DMS53 treated with DMSO at 0.1 percent for 48 hours (cell line): ENCODE results near the gene HMGXB4.
A peak's percentile ranks its signal among the peaks of the same experiment; 100 is the strongest.
"Not testable (repeated sequence)": the region's sequence is repeated elsewhere in the genome, so short reads cannot be mapped to it uniquely, and the experiment has no call there.

Experiments used
- DNase-seq: peaks from one replicate; lab custom pipeline; 2025; ENCODE audit not compliant: unreplicated experiment; lab: John Stamatoyannopoulos, UW

HMGXB4 gene, protein sequence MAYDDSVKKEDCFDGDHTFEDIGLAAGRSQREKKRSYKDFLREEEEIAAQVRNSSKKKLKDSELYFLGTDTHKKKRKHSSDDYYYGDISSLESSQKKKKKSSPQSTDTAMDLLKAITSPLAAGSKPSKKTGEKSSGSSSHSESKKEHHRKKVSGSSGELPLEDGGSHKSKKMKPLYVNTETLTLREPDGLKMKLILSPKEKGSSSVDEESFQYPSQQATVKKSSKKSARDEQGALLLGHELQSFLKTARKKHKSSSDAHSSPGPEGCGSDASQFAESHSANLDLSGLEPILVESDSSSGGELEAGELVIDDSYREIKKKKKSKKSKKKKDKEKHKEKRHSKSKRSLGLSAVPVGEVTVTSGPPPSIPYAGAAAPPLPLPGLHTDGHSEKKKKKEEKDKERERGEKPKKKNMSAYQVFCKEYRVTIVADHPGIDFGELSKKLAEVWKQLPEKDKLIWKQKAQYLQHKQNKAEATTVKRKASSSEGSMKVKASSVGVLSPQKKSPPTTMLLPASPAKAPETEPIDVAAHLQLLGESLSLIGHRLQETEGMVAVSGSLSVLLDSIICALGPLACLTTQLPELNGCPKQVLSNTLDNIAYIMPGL

DNA sequence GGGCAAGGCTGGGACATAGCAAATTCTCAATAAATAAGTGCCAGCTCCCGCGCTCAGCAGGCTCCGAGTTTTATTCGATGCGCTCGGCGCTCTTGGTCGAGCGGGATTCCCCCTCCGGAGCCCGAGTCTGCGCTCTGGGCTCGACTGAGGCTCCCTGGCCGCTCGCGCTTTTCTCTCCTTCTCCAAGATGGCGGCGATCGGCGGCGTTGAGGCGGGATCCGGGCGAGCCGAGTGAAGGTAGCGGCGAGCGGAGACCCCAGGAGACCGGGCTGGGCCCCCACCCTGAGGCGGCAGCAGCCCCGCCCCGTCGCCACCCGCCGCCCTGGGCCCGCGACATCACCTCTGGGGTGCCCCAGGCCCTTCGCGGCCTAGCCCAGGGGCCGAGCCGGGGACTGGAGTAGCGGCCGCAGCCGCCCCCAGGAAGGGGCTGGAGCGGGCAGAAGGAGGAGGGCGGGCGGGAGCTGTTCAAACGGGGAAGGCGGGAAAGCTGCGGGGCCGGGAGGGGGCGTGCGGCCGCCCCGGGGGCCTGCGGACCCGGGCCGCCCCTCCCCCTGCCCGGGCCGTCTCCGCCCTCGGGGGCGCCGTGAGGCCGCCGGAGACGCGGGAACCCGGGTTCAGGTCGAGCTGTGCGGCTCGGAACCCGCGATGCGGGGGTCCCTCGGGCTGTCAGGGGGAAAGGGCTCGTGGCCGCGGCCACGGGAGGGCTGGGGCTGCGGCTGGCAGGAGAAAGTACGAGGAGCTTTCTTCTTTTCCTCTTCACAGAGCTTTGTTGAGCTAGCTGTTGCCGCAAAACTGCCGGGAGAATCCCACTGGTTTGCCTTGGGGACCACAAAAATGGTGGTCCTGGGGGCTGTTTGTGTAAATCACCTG, at the start of gene HMGXB4:
HMGXB4 (plus strand) TSS at position 173 of the 870 bp plus-strand sequence. CDS start 4,898 bp downstream, outside the sequence.
- peak; percentile 6 for DNase-seq

DNA sequence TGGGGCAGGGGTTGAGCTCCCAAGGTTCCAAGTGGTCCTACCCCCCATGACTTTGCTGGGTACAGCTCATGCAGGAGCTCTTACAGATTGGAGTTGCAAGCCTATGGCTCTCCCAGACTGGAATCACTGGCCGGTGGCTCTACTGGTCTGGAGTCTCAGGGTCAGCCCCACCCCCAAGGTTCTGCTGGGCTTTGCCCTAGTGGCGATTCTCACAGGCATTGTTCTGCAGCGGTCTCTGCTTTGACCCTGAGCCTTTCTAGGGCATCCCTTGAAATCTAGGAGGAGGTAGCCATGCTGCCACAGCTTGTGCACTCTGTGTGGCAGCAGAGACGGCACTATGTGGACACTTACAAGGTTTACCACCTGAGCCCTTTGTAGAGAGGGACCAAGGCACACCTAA, 49.3 kb upstream of the HMGXB4 start:
- no peak for DNase-seq

DNA sequence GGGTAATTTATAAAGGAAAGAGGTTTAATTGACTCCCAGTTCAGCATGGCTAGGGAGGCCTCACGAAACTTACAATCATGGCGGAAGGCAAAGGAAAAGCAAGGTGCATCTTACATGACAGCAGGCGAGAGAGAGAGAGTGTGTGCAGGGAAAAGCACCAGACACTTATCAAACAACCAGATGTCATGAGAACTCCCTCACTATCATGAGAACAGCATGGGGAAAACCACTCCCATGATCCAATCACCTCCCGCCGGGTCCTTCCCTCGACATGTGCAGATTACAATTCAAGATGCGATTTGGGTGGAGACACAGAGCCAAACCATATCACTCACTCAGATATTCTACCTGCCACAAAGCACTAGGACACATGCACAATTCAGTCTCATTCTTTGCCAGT, 48.1 kb upstream of the HMGXB4 start:
- DNase-seq = no peak

DNA sequence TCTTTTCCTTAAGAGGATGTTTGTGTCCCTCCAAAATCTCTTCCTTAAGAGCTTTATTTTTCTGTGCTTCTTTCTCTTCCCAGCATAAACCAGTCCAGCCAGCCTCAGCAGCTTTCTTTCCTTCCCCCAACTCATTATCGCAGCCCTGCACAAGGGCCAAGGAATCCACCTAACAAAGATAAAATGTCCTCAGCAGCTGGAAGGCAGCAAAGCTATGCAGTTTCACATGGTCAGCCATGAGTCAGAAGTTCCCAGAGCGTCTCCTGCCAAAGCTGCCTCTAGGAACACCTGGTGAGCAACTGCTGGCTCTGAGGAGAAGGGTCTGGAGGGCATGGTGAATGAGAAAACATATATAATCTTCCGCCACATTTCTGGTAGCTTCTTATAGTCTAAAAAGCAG, 45.3 kb upstream of the HMGXB4 start:
- no peak for DNase-seq

DNA sequence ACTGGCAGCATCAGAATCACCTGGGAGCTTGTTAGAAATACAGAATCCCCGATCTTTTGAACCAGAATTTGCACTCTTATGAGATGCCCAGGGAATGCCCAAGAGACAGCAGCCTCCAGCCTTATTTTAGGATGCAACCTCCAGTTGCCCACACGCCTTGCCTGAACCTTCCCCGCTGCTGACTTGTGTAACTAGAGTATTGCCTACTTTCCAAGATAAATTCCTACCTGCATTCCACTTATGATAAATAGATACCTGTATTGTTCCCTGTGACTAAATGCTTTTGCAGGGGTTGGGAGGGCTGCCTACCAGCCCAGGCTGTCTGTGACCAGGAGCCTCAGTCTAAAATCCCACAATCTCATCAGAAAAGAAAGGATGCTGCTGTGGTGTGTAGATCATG, 44.3 kb upstream of the HMGXB4 start:
- DNase-seq = no peak

DNA sequence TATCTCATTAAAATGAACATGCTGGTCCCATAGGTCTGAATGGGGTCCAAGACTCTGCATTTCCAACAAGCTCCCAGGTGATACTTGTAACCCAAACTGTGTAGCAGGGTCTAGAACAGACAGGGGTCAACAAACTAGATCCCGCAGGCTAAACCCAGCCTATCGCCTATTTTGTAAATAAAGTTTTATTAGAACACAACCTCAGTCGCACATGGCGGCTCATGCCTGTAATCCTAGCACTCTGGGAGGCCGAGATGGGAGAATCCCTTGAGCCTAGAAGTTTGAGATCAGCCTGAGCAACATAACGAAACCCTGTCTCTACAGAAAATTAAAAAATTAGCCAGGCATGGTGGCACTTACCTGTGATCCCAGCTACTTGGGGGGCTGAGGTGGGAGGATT, 42.3 kb upstream of the HMGXB4 start:
- no peak for DNase-seq

DNA sequence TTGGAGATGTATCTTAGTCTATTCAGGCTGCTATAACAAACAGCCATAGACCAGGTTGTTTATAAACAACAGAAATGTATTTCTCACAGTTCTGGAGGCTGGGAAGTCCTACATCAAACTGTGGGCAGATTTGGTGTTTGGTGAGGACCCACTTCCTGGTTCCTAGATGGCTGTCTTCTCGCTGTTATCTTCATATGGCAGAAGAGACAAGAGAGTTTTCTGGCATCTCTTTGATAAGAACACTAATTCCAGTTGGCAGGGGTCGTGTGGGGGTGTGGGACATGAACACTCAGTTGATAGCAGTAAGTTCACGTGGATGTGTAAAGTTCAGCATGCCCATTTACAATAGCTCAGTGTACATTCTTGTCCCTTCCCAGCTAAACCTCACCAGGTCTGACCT, 41.3 kb upstream of the HMGXB4 start:
- no peak for DNase-seq

DNA sequence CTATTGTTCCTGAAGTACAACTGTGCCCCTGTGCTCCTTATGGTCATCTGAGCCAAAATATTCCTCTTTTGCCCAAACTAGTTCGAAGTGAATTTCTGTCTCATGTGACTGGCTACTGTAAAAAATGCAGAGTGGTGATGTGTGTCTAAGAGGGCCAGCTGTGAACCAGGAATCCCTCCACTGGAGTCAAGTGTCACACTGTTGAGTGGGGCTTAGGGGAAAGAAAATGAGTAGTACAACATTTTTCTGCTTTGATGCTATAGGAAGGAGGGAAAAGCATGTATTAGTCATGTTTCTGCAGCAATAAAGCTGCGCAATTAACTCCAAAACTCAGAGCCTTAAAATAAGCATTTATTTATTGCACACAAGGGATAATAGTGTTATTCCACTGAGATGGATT, 39.8 kb upstream of the HMGXB4 start:
- DNase-seq = no peak

DNA sequence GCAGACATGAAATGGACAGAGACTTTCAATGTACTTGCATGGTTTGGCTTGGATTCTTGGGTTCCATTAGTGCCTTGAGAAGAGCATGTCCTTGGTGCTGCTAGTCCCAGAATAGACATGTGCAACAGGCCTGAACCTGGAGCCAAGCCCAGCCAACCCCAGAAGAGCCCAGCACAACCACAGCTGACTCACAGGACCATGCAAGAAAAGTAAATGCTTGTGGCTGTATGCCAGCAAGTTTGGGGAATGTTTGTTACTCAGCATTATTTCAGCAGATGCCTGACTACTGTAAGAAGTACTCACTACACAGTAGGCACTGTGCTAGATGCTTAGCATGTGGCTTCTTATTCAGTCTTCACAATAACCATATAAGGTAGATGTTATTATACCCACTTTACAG, 39.2 kb upstream of the HMGXB4 start:
- no peak for DNase-seq

DNA sequence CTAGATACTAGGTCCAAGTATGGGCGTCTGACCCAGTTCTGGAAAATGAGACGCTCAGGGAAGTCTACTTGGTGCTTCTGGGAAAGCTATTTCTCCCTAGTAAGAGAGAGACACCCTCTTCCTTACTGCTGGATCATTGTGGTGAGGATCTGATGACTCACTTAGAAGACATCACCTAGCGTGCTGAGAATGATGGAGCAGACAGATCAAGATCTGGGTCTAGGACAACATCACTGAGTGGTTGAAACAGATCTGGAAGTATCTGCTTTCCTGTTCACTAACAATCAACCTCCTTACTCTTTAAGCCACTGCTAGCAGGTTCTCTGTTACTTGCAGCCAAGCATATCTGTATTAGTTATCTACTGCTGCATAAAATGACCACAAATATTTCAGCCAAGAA, 38.3 kb upstream of the HMGXB4 start:
- no peak for DNase-seq

DNA sequence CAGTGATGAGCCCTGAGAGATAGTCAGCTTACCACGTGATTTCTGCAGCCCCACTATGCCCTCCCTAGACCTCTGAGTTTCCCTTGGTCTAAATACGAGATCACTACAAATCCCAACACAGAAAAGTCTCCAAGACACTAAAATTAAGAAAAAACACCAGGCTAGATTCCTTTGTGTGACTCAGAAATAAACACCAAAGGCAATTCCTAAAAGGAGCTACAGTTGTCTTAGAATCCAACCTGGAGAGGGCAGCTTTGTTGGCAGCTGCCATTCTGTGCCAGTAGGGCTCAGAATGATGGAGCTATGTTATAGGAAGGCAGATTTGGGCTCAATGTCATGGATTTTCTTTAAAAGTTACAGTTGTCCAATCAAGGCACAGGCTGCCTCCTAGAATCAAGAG, 37.1 kb upstream of the HMGXB4 start:
- DNase-seq = no peak

DNA sequence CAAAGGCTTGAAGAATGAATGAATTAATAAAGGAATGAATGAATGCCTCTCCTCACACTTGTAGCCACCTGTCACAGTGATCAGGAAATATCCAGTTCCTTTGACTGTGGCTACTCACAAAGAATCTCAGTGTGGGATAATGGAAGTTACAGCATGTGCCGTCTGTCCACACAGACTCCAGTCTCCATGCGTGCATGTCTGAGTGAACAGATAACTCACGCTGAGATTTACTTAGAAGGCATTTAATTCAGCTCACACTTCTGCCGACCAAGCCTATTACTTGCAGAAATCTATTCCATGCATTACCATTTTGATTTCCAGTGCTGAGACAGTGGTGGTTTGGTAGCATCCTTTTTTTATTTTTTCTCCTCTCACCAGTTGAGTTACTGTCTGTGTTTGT, 32.3 kb upstream of the HMGXB4 start:
- no peak for DNase-seq

DNA sequence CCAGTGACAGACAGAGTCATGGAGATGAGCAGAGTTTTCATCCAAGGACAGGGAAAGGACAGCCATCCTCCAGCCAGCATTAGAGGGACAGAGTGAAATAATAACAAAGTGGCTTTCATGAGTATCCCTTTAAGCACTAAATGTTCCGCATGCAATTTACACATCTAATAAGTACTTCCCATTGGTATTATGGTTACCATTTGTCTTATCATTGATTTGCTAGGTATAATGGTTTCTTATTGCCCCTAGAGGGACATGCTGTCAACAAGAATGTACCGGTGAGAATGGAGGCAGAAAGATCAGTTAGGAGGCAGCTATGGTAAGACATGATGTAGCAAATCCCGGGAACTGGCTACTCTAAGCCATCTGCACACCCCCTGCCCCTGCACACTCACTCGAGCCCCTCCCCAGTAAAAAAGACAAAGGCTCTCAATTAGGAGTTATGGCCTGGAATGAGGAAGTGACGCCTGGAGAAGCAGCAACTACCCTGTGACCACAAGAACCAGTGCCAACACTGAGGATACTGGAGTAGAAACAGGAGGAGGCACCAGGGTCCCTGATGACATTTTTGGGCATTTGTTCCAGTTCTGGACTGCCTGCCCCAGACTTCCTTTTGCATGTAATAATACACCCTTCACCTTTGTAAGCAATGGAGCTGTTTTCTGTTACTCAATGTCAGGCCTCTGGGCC, 30.2 kb upstream of the HMGXB4 start:
- no peak for DNase-seq

DNA sequence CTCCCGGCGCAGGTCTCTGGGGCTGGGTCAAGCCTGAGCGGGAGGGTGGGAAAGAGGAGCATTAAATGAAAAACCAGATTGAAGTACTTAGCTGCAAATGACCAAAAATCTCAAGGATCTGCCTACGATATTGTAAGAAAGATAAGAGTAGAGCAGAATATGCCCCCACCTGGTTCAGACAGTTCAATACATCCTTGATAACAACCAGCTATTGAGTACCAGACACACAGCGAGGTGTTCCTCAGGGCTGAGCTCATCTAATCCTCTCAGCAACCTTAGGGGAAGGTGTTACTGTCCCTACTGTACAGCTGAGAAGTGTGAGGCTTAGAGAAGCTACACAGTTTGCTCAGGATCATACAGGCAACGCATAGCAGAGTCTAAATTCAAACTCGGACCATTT, 27.4 kb upstream of the HMGXB4 start:
- no peak for DNase-seq

DNA sequence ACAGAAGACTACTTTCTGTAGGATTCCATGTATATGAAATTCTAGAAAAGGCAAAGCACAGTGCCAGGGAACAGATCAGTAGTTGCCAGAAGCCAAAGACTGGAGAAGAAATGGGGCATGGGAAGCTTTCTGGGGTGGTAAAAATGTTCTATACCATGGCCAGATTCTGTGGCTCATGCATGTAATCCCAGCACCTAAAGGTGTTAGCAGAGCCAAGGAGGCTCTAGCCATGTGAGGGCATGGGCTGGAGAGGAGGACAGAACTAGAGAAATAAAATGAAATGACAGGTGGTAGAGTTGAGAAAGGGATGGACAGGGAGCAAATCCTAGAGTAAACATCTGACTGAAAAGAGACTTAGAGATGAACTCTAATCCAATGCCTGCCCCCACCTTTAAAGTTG, 26.9 kb upstream of the HMGXB4 start:
- no peak for DNase-seq

DNA sequence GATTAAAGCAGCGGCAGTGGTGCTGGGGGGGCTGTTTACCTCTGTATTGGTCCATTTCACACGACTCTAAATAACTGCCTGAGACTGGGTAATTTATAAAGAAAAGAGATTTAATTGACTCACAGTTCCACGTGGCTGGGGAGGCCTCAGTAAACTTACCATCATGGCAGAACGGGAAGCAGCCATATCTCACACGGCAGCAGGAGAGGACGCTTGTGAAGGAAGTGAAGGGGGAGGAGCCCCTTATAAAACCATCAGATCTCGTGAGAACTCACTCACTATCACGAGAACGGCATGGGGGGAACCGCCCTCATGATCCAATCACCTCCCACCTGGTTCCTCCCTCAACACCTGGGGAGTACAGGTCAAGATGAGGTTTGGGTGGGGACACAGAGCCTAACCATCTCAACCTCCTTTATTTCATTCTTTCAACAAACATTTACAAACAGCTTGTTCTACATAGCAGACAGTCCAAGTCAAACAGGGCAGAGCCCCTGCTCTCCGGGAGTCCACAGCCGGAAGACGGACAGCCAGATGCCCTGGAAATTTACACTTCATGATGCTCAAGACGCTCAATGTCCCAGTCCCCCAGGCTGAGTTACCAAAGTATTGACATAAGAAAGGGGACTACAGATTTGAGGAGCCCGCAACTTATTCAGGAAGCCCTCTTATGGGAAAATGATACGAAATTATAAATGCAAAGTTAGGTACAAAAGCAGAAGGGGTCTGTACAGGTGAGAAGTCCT, 26.3 kb upstream of the HMGXB4 start:
- DNase-seq = no peak

DNA sequence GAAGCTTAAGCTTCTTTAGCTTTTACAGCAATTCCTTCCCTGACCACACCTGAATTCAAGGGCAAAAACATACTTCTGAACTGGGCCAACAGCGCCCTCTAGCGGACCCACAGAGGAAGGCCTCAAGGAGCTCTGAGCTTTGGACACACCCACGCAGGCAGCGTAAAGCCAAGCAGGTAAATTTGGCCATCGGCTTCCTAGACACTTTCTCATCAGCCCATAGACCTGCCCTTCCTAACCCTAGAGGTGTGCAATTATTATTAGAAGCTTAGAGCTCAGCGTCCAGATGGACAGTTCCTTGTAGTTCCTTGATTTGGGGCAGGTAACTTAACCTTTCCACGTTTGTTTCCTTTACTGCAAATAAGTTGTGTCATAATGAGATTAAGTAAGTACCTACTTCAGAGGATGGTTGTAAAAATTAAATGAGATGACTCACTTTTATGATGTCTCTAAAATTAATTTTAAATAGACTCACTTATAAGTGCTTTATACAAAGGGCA, 25.7 kb upstream of the HMGXB4 start:
- peak; percentile 1 for DNase-seq

DNA sequence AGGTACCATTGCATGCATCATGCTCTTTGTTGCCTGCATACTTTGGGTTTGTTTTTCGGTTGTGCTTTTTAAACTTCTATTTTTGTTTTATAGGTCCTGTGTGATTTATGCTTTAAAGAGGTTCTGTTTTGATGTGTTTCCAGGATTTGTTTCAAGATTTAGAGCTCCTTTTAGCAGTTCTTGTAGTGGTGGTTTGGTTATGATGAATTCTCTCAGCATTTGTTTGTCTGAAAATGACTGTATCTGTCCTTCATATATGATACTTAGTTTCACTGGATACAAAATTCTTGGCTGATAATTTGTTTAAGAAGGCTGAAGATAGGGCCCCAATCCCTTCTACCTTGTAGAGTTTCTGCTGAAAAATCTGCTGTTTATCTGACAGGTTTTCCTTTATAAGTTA, 18.5 kb upstream of the HMGXB4 start:
- not testable (repeated sequence) for DNase-seq

DNA sequence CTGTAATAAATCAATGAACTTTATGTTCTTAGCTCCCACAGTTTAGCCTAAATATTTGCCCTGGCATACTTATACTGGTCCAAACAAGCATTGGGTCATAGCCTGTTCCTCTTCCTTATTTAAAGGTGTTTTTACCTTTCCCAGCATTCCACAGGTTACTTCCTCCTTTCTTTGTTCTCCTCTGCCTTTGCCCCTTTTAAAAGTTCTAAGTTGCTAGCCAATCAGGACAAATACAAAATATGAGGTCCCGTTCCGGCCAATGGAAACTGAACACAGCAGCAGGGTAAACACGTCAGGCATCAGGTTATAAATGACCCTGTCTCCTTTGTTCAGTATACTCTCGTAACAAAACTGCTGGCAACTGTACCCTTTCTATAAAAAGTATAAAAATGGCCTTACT, 12.8 kb upstream of the HMGXB4 start:
- DNase-seq = not testable (repeated sequence)

DNA sequence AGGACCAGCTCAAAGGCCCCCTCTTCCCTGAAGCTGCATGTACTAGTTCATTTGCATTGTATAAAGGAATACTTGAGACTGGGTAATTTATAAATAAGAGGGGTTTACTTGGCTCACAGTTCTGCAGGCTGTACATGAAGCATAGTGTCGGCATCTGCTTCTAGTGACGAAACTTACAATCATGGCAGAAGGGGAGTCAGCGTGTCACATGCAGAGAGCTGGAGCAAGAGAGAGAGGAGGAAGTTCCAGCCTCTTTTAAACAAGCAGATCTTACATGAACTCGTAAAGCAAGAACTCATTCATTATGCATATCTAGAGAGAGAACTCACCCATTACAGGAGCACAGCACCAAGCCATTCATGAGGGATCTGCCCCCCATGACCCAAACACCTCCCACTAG, 7.1 kb upstream of the HMGXB4 start:
- no peak for DNase-seq
